HG03469 (cell line): Measurements from ENCODE around the gene GEMIN7.

ENCODE experiments used
- ATAC-seq: cut with Tn5 transposase; IDR thresholded peaks from one replicate; pipeline ENCODE4 v1.9.1; 2021; ENCODE audit warnings: mild to moderate bottlenecking, moderate library complexity, moderate number of reproducible peaks; ENCODE audit not compliant: unreplicated experiment

The GEMIN7 gene

GRCh38 chr19:45082170-45082569 lies 3.1 kb downstream of the GEMIN7 start:
- no peak for ATAC-seq

- ATAC-seq, result no peak
Observed at GRCh38 chr19:45086480-45086879, 7.4 kb downstream of the GEMIN7 start.

- ATAC-seq, result no peak
Observed at GRCh38 chr19:45087531-45087930, 8.5 kb downstream of the GEMIN7 start.

- no peak for ATAC-seq
Observed at GRCh38 chr19:45090034-45090433, 11.0 kb downstream of the GEMIN7 start.

GRCh38 chr19:45090606-45091005 lies 11.5 kb downstream of the GEMIN7 start:
- no peak for ATAC-seq

- peak; percentile 47 for ATAC-seq
Observed at GRCh38 chr19:45091031-45091923, 12.2 kb downstream of the GEMIN7 start.

- peak; percentile 45 for ATAC-seq
Observed at GRCh38 chr19:45092747-45093678, 14.0 kb downstream of the GEMIN7 start, which contains the start of gene PPP1R37. Gene PPP1R37, plus strand, starts transcription at chr19:45093179. Its CDS starts 147 bp downstream, at chr19:45093326.

- ATAC-seq, result no peak
Observed at GRCh38 chr19:45094137-45094536, 15.1 kb downstream of the GEMIN7 start.

- no peak for ATAC-seq
Observed at GRCh38 chr19:45094707-45095106, 15.6 kb downstream of the GEMIN7 start.

- no peak for ATAC-seq
Observed at GRCh38 chr19:45095496-45096413, 16.7 kb downstream of the GEMIN7 start.

- no peak for ATAC-seq
Observed at GRCh38 chr19:45096700-45097099, 17.6 kb downstream of the GEMIN7 start.

GRCh38 chr19:45097450-45097775 lies 18.4 kb downstream of the GEMIN7 start:
- ATAC-seq, result no peak

GRCh38 chr19:45097776-45098520 lies 18.9 kb downstream of the GEMIN7 start:
- ATAC-seq, result no peak

GRCh38 chr19:45098521-45099466 lies 19.7 kb downstream of the GEMIN7 start:
- no peak for ATAC-seq

- ATAC-seq, result no peak
Observed at GRCh38 chr19:45099467-45100191, 20.6 kb downstream of the GEMIN7 start.

- ATAC-seq, result no peak
Observed at GRCh38 chr19:45100201-45100600, 21.1 kb downstream of the GEMIN7 start.

GRCh38 chr19:45100846-45101252 lies 21.8 kb downstream of the GEMIN7 start:
- no peak for ATAC-seq

- no peak for ATAC-seq
Observed at GRCh38 chr19:45101806-45102205, 22.7 kb downstream of the GEMIN7 start.
